GM19239 (cell line): ENCODE results near the gene MROH7.
A peak's percentile ranks its signal among the peaks of the same experiment; 100 is the strongest.

Source experiments
- DNase-seq: peaks from one replicate; pipeline ENCODE4 v3.0.0; 2011; ENCODE audit warnings: low spot score; ENCODE audit not compliant: insufficient read length
- FAIRE-seq: peaks from 2 replicates; lab custom pipeline; 2011; peaks lifted over from hg19 to GRCh38; lab: Jason Lieb, UNC

Gene MROH7

DNA sequence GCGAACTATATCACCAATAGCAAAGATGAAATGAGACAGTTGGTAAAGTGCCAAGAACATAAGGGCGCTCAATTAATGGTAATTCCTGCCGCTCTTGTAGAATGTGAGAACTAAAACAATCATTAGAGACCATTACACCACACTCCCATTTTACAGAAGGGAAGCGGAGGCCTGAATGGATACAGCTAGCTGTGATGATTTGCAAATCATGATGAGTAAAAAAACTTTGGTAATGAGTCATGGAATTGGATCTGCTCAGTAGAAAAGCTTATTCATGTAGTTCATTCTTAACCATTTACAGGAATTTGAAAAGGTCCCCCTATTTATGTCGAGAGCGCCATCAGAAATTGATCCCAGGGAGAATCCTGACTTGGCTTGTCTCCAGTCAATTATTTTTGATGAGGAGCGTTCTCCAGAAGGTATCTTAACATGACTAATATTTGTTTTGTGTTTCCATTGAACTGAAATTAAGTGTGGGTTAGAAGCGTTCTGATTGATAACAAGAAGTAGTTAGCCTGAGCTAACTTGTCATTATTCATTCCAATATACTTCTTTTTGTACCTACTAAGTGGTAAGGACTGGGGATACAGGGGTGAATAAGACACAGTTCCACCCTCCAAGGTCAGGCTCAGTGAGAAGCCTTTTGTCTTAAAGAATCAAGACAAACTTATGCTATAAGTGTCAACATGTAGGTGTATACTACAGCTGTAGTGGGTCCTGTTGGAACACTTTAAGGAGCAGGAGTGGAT is 74.9 kb downstream of the MROH7 start:
- no peak for DNase-seq
- FAIRE-seq: peak; percentile 72

DNA sequence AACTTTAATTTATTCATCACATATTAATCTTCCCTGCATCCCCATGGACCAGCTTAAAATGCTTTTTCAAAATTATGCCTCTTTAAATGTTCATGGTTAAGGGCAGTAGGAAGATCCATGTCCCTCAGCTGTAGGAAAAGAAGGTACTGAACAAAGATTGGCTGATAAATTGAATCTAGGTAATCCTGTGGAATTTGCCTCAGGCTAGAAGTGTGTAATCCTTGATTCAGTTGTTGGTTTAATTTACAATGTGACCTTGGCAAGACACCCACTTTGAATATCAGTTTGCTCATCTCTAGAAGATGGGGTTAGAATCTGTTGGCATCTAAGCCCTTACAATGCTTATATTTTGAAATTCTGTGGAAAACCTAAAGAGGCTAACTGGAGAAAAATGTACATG is 80.1 kb downstream of the MROH7 start:
- FAIRE-seq (no peak), DNase-seq (no peak)

DNA sequence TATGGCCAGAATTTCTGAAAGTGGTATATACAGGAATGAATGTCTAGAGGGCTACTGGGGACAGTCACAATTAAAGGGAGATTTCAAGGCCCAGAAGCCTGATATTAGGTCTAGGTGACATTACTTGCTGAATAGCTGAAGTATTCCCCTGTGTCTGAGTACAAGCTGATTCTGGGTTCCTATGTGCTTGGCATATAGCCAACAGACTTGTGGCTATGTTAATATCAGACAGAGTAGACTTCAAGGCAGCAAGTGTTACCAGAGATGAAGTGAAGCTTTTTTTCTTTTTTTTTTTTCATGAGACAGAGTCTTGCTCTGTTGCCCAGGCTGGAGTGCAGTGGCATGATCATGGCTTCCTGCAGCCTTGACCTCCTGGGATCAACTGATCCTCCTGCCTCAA is 82.4 kb downstream of the MROH7 start:
- FAIRE-seq (no peak), DNase-seq (no peak)

DNA sequence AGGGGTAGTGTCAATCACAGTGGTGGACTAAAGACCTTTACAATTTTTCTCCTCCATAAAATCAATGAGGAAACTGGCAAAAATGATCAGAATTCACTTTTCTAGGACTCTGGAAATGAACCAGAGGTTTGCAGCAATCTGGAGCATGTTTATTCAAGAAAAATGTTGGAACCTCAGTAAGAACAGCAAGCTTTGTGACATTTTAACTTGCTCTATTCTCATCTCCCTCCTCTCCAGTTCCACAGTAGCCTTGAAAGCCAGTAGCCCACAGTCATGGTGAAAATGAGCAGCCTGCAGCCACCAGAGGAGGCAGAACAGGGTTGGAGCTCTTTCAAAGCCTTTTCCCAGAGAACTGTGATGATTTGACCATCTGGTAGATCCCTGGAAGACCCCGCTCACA is 83.2 kb downstream of the MROH7 start:
- DNase-seq (no peak), FAIRE-seq (no peak)

DNA sequence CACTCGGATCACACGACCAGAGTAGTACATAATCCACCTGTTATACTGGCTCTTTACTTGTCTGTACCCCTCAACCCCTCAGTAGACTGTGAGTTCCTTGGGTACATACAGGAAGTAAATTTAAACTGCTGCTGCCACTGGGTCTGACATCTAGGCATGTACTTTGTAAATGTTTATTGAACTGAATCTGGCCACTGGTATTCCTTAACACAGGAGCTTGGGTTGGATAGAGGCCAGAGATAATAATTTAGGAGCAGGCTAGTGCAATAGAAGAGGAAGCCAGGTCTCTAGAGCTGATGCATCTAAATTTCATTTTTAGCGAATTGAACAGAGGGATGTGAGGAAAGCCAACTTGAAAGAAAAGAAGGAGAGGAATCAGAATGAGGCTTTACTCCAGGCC is 86.4 kb downstream of the MROH7 start:
- DNase-seq (no peak), FAIRE-seq (no peak)

DNA sequence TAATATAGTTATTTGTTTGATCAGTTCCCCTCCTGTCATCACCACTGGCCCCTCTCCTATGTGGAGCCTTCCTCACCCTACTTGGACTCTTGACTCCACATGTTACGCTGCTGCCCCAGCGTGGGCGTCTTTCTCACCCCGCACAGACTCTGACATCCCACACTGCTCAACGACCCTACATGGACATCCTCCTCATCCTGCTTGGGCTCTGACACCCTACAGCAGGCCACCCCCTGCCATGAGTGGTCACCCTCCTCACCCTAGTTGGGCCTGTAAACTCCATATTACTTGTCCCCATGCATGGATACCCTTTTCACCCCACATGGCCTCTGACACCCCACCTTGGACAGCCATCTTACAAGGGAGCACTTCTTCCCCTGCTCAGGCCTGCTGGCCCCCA is 95.1 kb downstream of the MROH7 start:
- DNase-seq: no peak
- FAIRE-seq: no peak

DNA sequence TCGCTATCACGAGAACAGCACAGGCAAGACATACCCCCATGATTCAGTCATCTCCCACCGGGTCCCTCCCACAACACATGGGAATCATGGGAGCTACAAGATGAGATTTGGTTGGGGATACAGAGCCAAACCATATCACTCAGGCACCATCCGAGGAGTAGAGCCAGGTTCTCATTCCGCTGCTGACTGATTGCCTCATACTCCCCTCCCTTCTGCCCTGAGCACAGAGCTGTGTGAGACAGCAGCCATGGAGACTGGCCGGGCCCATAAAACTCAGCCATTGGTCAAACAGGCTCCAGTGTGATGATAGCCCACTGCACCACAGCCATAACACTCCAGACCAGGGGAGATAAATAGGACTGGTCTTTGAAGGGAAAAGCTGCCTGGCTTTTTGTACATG is 96.7 kb downstream of the MROH7 start:
- no peak for FAIRE-seq

DNA sequence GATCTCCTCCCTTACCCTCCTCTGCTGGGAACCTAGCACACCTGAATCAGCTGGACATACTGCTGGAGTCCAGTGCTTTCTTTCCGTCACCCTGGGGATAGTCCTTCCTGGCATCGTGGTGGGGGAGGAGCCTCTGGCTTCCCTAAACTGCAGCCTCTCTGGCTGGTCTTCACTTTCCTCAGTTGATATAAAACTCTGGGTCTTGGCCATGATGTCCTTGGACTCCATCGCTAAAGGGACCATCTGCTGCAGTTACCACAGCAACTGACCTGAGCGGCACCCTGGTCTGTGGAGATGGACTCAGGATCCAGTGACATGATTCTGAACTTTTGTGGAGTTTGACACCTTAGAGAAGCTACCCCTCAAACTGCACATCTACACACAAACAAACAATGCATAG is 99.9 kb downstream of the MROH7 start:
- DNase-seq: no peak
- FAIRE-seq: no peak

More for the DNA sequence above, 96.7 kb downstream of the MROH7 start:
- no peak for DNase-seq

DNA sequence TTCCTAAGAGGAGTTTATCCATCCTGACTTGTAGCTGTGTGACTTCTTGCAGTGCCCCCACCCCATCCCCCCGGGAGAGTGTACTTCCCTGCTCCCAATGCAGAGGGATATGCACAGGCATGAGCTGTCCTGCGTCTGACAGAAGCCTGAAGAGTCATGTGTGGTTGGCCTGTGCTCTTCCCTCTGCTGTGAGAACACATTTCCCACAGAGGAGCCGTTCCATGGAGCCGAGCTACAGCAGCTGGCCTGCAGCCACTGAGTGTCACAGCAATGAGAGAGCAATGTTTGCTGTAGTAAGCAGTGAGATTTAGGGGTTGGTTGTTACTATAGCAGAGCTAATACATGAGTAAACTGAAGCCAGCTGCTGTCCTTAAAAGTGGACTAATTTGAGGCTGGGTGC is 100.7 kb downstream of the MROH7 start:
- DNase-seq (no peak), FAIRE-seq (no peak)

DNA sequence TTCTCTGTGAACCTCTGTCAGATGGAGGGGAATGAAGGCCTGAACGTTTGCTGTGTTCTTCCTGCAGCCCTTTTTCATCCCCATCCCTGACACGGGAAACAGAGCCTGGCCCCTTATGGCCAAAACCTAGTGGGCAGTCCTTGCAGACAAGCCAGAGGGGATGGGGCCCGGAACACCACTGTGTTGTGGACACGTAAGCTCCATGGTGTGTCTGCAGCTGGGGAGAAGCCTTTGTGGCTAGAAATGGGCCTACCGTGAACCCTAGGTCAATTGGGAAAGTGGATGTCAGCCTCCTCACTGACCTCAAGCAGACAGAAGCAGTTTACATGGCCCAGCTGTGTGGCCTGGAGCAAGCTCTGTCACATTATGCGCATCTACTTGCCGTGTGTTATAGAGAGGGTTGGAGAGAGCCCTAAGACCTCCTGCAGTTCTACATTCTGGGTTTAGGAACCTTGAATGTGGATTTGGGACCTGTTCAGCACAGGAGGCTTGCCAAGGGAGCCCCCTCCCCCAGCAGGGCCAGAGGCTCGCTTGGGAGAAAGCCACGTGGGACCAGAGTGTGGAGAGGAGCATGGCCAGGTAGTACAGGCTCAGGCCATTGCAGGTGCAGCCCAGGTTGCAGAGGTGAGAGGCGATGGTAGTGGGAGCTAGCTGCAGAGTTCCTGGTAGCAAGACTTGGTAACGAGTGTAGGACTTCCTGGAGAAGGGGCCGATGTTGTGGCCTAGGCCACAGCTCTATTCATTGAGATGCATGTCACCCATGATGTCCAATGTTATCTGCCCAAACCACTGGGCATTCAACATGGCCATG is 102.0 kb downstream of the MROH7 start:
- DNase-seq: no peak
- FAIRE-seq: no peak

DNA sequence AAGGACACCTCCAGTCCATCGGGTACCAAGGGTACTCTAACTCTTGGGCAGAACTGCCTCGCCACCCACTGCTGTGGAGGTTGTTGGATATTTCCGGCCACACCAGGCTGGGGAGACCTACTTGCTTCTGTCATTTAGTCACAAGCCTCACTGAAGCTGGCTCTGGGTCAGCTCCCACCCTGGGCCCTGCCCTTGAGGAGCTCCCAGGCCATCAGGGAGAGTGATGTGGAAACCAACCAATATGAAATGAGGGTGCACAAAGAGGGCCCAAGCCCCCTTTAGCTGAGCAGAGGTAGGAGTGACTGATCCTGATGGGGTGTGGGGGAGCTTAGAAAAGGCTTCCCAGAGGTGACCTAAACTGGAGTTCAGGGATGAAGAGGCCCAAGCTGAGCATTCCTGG is 103.1 kb downstream of the MROH7 start:
- FAIRE-seq: no peak
- DNase-seq: no peak

DNA sequence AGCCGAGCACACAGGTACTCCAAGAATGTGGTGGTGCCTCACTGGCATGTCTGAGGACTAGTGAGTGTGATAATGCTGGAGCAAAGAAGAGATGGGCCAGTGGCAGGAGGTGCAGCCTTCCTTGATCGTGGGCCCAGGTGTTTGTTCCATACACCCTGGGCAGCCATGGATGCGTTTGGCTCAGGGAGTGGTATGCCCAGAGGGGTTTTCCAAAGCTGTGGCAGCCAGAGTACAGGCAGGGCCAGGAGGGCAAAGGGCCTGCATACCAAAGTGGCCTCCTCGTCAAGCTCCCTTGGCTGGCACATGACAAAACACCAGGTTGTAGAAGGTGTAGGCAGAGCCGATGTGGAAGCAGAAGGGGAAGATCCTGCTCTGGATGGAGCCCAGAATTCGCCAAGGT is 103.7 kb downstream of the MROH7 start:
- DNase-seq: no peak
- no peak for FAIRE-seq

DNA sequence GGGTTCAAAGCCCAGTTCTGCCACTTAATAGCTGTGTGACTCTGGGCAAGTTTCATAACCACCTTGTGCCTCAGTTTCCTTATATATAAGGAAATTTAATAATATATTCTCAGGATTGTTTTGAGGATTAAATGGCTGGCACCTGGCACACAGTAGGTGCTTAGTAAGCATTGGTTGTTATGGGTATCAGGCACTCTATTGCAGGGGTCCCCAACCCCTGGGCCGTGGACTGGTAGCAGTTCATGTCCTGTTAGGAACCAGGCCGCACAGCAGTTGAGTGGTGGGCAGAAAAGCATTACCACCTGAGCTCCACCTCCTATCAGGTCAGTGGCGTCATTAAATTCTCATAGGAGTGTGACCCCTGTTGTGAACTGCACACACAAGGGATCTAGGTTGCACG is 104.3 kb downstream of the MROH7 start:
- no peak for FAIRE-seq

DNA sequence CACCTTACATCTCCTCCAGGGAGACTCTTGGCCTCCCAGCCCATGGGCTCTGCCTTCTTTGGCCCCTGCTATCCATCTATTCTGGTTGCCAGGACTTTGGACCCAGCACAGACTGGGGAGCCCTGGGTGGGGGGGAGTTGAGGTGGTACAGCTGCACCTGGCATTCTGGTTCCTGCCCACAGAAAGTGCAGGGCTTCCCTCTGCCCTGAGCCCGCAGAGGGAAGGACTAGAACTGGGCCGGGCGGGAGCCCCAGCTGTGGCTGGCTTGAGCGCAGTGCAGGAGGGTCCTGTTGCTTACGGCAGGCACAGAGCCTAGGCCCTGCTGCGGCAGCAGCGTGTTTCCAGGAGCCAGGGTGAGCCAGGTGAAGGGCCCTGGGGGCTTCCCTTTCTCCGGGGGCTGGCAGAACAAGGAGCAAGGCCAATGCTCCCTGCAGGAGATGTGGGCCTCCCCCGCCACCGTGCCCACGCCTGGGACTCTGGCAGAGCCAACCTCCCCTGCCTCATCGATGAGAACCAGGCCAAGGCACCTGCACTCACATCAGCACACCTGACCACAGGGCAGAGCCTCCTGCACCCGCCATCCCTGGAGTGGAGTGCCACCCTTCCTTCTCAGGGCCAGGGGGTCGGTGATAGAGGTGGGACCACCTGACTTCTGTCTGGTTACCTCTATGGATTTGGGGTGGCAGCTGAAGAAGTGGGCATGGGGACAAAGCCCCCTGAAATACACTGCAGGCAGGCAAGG is 106.7 kb downstream of the MROH7 start:
- FAIRE-seq (no peak), DNase-seq (no peak)

More for the DNA sequence above, 104.3 kb downstream of the MROH7 start:
- DNase-seq: no peak

DNA sequence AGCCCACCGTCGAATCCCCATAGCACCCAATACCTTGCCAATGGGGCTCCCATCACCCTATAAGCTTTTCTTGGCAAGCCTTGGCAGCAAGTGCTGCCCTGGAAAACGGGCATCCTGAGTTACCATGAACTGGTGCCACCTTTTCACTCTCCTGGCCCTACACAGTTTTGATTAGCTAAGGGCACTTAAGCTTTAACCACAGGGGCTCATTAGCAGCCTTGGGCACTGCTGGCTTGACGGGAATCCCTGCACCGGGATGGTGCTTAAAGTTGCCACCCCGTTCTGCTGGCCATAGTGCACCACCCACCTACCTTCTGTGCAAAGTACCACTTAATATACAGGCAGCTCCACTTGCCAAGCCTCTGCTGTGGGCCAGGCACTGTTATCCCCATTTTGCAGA is 109.0 kb downstream of the MROH7 start:
- FAIRE-seq (no peak), DNase-seq (no peak)

DNA sequence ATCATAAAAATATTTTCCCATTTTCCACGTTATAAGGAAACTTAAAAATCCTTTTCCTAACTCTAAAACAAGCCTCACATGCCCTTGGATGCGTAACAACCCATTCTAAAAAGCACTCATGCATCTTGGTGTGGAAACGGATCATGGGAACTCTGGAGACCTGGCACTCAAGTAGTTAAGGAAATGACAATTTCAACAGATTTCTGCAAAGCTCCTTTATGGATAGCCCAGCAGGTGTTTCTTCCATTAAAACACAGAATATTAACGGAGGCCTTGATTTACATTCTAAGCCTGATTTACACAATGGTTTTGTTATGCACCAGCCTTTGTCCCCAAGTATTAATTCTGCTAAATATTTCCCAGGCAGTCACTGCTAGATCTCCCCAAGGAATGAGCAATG is 109.8 kb downstream of the MROH7 start:
- no peak for FAIRE-seq
- no peak for DNase-seq

DNA sequence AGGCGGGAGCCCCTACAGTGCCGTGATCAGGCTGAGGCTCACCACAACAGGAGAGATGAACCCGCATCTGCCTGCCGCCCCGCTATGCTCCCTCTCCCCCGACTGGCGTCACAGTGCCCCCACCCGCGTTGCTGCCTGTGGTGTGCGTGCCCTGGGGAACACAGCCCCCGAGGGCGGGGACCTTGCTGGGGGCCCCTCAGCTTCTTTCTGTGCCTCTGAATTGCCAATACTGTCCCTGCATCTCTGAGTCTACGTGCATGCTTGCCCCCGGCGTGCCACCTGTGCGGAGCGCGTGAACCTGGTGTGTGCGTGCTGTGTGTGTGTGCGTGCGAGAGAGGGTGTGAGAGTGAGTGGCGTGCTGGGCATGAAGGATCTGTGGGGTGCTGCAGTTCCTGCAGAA is 112.5 kb downstream of the MROH7 start:
- DNase-seq: no peak
- FAIRE-seq: no peak

DNA sequence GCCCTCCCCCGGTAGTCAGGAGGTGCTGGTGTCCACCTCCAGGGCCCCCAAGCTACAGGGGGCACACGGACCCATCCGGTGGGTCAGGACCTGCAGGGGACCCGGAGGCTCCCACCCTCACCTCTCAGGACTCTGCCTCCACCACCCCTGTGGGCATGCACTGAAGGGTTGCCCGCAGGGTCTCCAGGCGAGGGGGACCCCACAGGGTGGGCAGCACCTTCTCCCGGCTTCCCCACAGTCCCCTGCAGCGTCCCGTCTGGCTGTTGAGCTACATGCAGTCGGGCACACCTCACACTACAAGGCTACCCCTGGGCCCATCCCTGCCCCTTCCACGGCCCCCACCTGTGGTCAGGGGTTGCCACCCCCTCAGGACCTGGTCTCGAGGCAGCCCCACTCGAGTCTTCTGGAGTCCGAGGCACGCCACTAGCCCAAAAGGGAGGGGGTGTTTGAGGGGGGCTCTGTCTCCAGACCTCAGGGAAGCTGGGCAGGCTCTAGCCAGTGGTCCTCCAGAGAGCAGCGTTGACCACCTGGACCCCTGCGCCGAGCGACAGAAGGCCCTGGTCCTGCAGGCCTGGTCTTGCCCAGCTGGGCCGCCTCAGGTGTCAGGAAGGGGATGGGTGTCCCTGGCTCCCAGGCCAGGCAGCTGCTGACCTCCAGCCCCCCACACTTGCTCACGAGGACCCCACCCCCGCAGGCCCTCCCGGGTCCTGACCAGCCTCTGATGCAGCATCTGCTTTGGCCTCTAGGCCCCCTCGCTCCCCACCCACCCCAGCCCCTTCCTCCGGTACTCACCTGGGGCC is 113.1 kb downstream of the MROH7 start:
- FAIRE-seq: no peak
- no peak for DNase-seq

DNA sequence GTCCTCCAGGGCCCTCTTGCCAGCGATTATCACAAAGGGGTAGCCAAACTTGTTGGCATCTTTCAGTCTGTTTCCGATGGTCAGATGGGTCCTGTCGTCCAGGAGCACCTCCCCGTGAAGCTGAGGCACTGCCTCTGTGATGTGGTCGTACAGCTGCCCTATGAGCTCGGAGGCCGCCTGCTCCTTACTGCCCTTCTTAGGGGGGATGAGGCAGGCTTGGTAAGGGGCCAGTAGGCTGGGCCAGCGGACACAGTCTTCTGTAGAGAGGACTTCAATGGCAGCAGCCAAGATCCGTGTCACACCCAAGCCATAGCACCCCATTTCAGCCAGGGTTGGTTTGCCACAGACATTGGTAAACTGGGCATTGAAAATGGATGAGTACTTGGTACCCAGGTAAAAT is 116.2 kb downstream of the MROH7 start:
- FAIRE-seq (no peak), DNase-seq (no peak)

DNA sequence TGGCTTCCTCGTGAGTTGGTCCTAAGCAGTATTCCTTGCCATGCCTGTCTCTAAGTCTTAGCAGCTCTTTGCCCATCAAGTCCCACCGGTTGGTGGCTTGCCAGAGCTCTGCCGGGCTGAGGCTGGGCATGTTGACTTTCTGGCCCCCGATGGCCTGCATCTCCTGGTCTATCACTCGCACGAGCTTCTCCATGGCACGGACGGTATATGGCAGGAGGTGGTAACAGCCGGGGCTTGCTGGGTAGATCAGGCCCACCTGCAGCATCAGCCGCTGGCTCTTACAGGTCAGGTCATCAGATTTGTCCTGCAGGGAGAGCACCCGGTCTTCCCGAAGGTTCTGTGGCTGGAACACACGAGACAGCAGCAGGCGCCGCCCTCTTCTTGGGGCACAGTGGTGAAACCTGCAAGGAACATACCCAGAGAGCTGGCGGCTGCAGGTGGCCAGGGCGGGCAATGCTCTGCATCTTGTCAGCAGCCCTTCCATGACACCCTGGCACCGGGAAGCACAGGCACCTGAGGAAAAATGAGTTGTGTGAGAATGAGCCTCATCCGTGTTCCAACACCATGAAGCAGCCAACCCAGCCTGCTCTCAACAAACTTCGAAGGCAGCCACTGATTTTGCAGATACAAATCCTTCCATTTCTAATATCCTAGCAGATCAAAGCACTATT is 117.2 kb downstream of the MROH7 start:
- DNase-seq (no peak), FAIRE-seq (no peak)
